Lower leg skin (tissue), 3 donors: ENCODE measurements around the gene C18orf63.

ENCODE experiments used
- POLR2A ChIP-seq, 2 donors: fragments of 450-650 bp; IDR thresholded peaks; one replicate each; pipeline ENCODE4 v1.6.1; 2016 to 2017; ENCODE audit warnings: antibody characterized with exemption in 2 of 2, mild to moderate bottlenecking in 1 of 2, moderate library complexity in 1 of 2
- TF ChIP-seq, protein P1 (sequence below), 3 donors: fragments of 450-650 bp; IDR thresholded peaks; one replicate each; pipeline ENCODE4 v1.5.1; 2016; ENCODE audit warnings: antibody characterized with exemption in 3 of 3, mild to moderate bottlenecking in 3 of 3, moderate library complexity in 2 of 3

DNA sequence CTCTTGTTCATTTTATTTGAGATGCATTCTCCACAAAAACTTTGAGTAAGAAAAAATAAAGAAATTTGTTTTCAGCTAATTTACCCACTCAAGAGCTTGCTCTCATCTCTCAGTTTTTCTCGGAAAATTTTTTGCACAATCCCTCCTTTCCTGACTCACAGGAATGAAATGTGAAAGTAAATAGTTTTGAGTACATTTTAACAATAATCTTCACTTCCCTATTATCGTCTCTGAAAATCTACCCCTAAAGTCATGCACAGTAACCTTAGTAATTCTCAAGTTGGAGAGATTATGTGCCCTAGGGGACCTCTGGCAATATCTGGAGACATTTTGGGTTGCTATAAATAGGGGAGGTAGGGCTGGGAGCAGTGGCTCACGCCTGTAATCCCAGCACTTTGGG is 26.5 kb upstream of the C18orf63 start:
- TF ChIP-seq, protein P1, sequence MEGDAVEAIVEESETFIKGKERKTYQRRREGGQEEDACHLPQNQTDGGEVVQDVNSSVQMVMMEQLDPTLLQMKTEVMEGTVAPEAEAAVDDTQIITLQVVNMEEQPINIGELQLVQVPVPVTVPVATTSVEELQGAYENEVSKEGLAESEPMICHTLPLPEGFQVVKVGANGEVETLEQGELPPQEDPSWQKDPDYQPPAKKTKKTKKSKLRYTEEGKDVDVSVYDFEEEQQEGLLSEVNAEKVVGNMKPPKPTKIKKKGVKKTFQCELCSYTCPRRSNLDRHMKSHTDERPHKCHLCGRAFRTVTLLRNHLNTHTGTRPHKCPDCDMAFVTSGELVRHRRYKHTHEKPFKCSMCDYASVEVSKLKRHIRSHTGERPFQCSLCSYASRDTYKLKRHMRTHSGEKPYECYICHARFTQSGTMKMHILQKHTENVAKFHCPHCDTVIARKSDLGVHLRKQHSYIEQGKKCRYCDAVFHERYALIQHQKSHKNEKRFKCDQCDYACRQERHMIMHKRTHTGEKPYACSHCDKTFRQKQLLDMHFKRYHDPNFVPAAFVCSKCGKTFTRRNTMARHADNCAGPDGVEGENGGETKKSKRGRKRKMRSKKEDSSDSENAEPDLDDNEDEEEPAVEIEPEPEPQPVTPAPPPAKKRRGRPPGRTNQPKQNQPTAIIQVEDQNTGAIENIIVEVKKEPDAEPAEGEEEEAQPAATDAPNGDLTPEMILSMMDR (IDR thresholded peaks at IDR 0.05), result no peak
- no peak for TF ChIP-seq POLR2A (IDR thresholded peaks at IDR 0.05)
